Keratinocyte (primary cell): ENCODE data around the gene ACAD10. TPM values are rescaled to one million over a fixed set of nuclear protein-coding genes. Genes with fewer than 3 reads are reported as not detected.

Experiments
- DNase-seq: peaks from one replicate; pipeline ENCODE4 v3.0.0-alpha.2; 2011; ENCODE audit warnings: low read depth, missing footprints, low spot score
- FAIRE-seq: peaks from 2 replicates; lab custom pipeline; 2011; peaks lifted over from hg19 to GRCh38; lab: Jason Lieb, UNC
- H2AFZ ChIP-seq: 2 replicates; pipeline ENCODE4 v1.6.0; 2012; ENCODE audit warnings: low read length, control low read depth, inconsistent platforms; ENCODE audit not compliant: control insufficient read depth
- H3K27ac ChIP-seq: 2 replicates; pipeline ENCODE4 v1.5.1; 2011; ENCODE audit warnings: low read length; ENCODE audit not compliant: control insufficient read depth, insufficient read depth
- H3K27me3 ChIP-seq: 3 replicates; pipeline ENCODE4 v1.6.0; 2011; ENCODE audit warnings: low read length; ENCODE audit not compliant: control insufficient read depth, insufficient read depth; ENCODE audit errors: extremely low read depth
- H3K36me3 ChIP-seq, 2 experiments: 2 replicates in 1 of 2; 3 replicates in 1 of 2; pipeline ENCODE4 v1.5.1; 2011; ENCODE audit warnings: low read length in 2 of 2, mild to moderate bottlenecking in 1 of 2; ENCODE audit not compliant: control insufficient read depth in 2 of 2, insufficient read depth in 2 of 2; ENCODE audit errors: extremely low read depth in 1 of 2
- H3K4me1 ChIP-seq: 3 replicates; pipeline ENCODE4 v1.5.1; 2011; ENCODE audit warnings: low read length; ENCODE audit not compliant: control insufficient read depth, insufficient read depth; ENCODE audit errors: extremely low read depth
- H3K4me2 ChIP-seq: 3 replicates; pipeline ENCODE4 v1.6.0; 2011; ENCODE audit warnings: low read depth, low read length; ENCODE audit not compliant: control insufficient read depth, insufficient read depth; ENCODE audit errors: extremely low read depth
- H3K4me3 ChIP-seq, 3 experiments: fragments of 200-600 bp in 1 of 3; sonication (generic) in 1 of 3; 2 replicates in 2 of 3; 3 replicates in 1 of 3; pipeline ENCODE4 v1.5.1; 2011 to 2016; ENCODE audit warnings: low read length in 3 of 3, mild to moderate bottlenecking in 3 of 3, control low read depth in 2 of 3, inconsistent platforms in 1 of 3, low read depth in 1 of 3, mixed read lengths in 1 of 3, mixed run types in 1 of 3, moderate library complexity in 1 of 3; ENCODE audit not compliant: control insufficient read depth in 2 of 3, insufficient read depth in 2 of 3; ENCODE audit errors: extremely low read depth in 1 of 3
- H3K79me2 ChIP-seq: 2 replicates; pipeline ENCODE4 v1.6.0; 2012; ENCODE audit warnings: low read length; ENCODE audit not compliant: control insufficient read depth, insufficient read depth
- H3K9ac ChIP-seq: 3 replicates; pipeline ENCODE4 v1.6.0; 2011; ENCODE audit warnings: low read length; ENCODE audit not compliant: control insufficient read depth, insufficient read depth; ENCODE audit errors: extremely low read depth
- H3K9me1 ChIP-seq: 3 replicates; pipeline ENCODE4 v1.6.0; 2011; ENCODE audit warnings: low read length; ENCODE audit not compliant: control insufficient read depth, insufficient read depth; ENCODE audit errors: extremely low read depth
- H3K9me3 ChIP-seq: 2 replicates; pipeline ENCODE4 v1.5.1; 2012; ENCODE audit warnings: low read depth, low read length; ENCODE audit not compliant: control insufficient read depth
- H4K20me1 ChIP-seq: 3 replicates; pipeline ENCODE4 v1.6.0; 2011; ENCODE audit warnings: low read length; ENCODE audit not compliant: control insufficient read depth, insufficient read depth; ENCODE audit errors: extremely low read depth
- CTCF ChIP-seq, 3 experiments: IDR thresholded peaks in 1 of 3; conservative IDR thresholded peaks in 1 of 3; optimal IDR thresholded peaks in 1 of 3; 2 replicates in 2 of 3; 3 replicates in 1 of 3; pipeline versions ENCODE3 to v1.5.1; 2011; ENCODE audit warnings: low read length in 3 of 3, mild to moderate bottlenecking in 3 of 3, moderate library complexity in 2 of 3, control low read depth in 1 of 3, inconsistent platforms in 1 of 3; ENCODE audit not compliant: insufficient read depth in 2 of 3; ENCODE audit errors: extremely low read depth in 1 of 3
- EZH2 ChIP-seq: IDR thresholded peaks from one replicate; pipeline ENCODE4 v1.6.1; 2012; ENCODE audit warnings: inconsistent platforms, mild to moderate bottlenecking, low read length, moderate library complexity
- dilution Hi-C: fragments of 300-500 bp; cut with MboI; formaldehyde crosslinking; loops from one replicate; pipeline ENCODE4 v1.7.0; 2020; ENCODE audit warnings: low sequenced_read_pairs; ENCODE audit not compliant: extremely low pct_ligation_motif_present
- polyA plus RNA-seq, 5 experiments: library from polyadenylated mRNA; depleted of rRNA in 3 of 5; stranded (reverse) in 3 of 5; stranded (forward) in 1 of 5; unstranded in 1 of 5; fragments of >200 nt; gene quantifications; 1 replicate in 1 of 5; 2 replicates in 3 of 5; 3 replicates in 1 of 5; pipeline versions ENCODE4 v1.2.1 to v1.2.3, GENCODE V29; 2011 to 2012; ENCODE audit warnings: missing spikeins in 2 of 5, low read depth in 1 of 5, low replicate concordance in 1 of 5

ACAD10 gene
- polyA plus RNA-seq, 1 donor (not counting 4 experiments of a cell fraction or from before 2014, with no cell fraction given): 13.2 TPM

- Histone ChIP-seq H3K79me2 (no peaks in the 10 kb centered on the region), H3K27ac (no peak overlapping the region), H3K9me3 (no peaks in the 10 kb centered on the region), H3K9me1 (no peaks in the 10 kb centered on the region), H3K4me1 (no peaks in the 10 kb centered on the region), H3K27me3 (no peaks in the 10 kb centered on the region), H3K9ac (no peak overlapping the region), H3K36me3 (peaks cover 16% of the 10 kb centered on the region in 2 experiments), H4K20me1 (no peaks in the 10 kb centered on the region), H2AFZ (no peak overlapping the region), H3K4me3 (no peak overlapping the region), H3K4me2 (no peak overlapping the region)
- dilution Hi-C loops: no loop called here
- FAIRE-seq (no peak), DNase-seq (no peak)
- TF ChIP-seq CTCF (optimal IDR thresholded peaks at IDR 0.05 in 1 of 3, IDR thresholded peaks at IDR 0.05 in 1 of 3, conservative IDR thresholded peaks at IDR 0.05 in 1 of 3; ENCODE audit: extremely low read depth in 1 of 3, insufficient read depth in 2 of 3, low read length in 3 of 3) (no peak), EZH2 (no peak)
These were observed 20.6 kb upstream of the ACAD10 start for GRCh38 chr12:111664961-111665865.

- DNase-seq (no peak), FAIRE-seq (no peak)
- Histone ChIP-seq H3K27me3 (no peaks in the 10 kb centered on the region), H3K27ac (no peak overlapping the region), H4K20me1 (no peaks in the 10 kb centered on the region), H3K9ac (no peak overlapping the region), H2AFZ (no peak overlapping the region), H3K9me3 (no peaks in the 10 kb centered on the region), H3K36me3 (peaks cover 24 to 30% of the 10 kb centered on the region in 2 experiments), H3K9me1 (no peaks in the 10 kb centered on the region), H3K79me2 (no peaks in the 10 kb centered on the region), H3K4me2 (no peak overlapping the region), H3K4me3 (no peak overlapping the region), H3K4me1 (no peaks in the 10 kb centered on the region)
- dilution Hi-C loops: no loop called here
- TF ChIP-seq CTCF (optimal IDR thresholded peaks at IDR 0.05 in 1 of 3, IDR thresholded peaks at IDR 0.05 in 1 of 3, conservative IDR thresholded peaks at IDR 0.05 in 1 of 3; ENCODE audit: extremely low read depth in 1 of 3, insufficient read depth in 2 of 3, low read length in 3 of 3) (no peak), EZH2 (no peak)
These were observed 13.0 kb upstream of the ACAD10 start for GRCh38 chr12:111672822-111673381.
